ENCODE measurements around the gene RNF223.

The RNF223 gene

DNA sequence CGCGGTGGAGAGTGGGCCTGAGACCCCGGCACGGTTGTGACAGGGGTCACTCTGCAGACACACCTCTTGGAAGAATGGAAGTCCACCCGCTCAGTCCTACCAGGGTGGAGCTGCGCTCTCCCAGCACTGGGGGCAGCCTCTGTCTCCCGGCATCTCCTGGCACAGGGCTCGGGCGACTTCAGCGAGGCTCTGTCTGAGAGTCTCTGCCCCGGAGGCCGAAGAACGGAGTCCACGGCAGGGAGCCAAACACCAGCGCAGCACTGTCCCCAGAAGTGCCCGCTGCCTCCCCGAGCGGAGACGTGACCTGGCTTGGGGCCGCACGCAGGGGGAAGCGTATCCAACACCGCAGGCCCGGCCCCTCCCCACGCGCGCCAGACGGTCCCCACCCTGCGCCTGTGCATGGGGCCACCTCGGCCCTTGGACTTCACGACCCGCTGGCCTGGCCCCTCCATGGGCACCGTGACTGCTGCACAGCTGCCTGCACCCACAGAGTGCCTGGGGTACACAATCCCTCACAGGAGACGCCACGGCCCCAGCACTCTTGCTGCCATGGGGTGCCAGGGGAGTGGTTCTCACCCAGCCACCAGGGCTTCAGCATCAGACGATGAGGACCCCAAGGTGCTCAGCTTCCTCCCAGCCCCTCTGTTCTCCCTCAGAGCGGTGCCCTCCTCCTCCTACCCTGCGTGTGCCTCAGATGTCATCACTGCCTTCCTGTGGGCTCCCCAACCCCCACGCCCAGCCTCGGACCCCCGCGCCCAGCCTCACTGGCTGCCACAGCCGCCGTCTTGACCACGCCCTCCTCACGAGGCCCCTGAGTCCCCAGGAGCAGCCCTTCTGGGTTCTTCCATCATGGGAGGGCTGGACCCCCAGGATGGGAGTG, 14.9 kb upstream of the RNF223 start:
- H3K4me3 ChIP-seq (ENCODE audit: low read depth, low read length): no peak overlapping the region
- ChIA-PET CTCF (interaction anchor here (0.6 kb wide), 1 partner anchor 8 kb away, joined by 3 read pairs; no protein-coding TSS in a partner anchor), POLR2A (no interaction called here)
- TF ChIP-seq, protein P1, sequence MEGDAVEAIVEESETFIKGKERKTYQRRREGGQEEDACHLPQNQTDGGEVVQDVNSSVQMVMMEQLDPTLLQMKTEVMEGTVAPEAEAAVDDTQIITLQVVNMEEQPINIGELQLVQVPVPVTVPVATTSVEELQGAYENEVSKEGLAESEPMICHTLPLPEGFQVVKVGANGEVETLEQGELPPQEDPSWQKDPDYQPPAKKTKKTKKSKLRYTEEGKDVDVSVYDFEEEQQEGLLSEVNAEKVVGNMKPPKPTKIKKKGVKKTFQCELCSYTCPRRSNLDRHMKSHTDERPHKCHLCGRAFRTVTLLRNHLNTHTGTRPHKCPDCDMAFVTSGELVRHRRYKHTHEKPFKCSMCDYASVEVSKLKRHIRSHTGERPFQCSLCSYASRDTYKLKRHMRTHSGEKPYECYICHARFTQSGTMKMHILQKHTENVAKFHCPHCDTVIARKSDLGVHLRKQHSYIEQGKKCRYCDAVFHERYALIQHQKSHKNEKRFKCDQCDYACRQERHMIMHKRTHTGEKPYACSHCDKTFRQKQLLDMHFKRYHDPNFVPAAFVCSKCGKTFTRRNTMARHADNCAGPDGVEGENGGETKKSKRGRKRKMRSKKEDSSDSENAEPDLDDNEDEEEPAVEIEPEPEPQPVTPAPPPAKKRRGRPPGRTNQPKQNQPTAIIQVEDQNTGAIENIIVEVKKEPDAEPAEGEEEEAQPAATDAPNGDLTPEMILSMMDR (IDR thresholded peaks at IDR 0.05; ENCODE audit: insufficient read depth, low read length, missing control alignments): no peak
- DNase-seq (ENCODE audit: low read depth, low spot score): no peak

DNA sequence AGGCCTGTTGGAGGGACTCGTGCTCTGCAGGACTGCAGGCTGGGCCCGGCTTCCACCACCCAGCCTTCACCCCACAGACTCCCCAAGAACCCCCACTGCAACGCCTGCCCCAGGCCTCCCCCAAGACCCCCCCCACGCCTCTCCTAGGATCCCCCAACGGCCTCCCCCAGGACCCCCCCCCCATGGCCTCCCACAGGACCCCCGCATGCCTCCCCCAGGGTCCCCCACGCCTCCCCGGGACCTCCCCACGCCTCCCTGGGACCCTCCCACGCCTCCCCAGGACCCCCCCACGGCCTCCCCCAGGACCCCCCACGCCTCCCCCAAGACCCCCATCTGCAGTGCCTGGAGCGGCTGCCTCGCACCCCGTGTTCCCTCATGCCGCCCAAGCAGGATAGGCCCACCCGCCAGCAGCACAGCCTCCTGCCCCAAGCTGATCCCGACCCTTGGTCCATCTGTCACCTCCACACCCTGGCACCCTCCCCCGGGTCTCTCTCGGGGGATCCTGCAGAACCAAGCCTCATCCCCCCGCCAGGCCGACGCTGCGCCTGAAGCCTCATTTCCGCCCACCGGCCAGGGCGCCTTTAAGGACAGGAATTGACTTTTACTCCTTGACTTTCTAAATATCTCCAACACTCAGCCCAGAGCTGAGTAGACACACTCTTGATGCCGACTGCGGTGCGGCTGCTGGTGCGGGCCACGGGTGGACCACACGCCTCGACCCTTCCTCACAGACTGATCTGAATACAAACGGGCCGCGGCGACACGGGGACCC, 14.1 kb upstream of the RNF223 start:
- TF ChIP-seq, protein P1 (IDR thresholded peaks at IDR 0.05; ENCODE audit: insufficient read depth, low read length, missing control alignments): no peak
- DNase-seq (ENCODE audit: low read depth, low spot score): no peak
- H3K4me3 ChIP-seq (ENCODE audit: low read depth, low read length): no peak overlapping the region
- POLR2A ChIA-PET: no interaction called here
- CTCF ChIA-PET: interaction anchor here (0.6 kb wide), 1 partner anchor 9 kb away, joined by 3 read pairs; no protein-coding TSS in a partner anchor

DNA sequence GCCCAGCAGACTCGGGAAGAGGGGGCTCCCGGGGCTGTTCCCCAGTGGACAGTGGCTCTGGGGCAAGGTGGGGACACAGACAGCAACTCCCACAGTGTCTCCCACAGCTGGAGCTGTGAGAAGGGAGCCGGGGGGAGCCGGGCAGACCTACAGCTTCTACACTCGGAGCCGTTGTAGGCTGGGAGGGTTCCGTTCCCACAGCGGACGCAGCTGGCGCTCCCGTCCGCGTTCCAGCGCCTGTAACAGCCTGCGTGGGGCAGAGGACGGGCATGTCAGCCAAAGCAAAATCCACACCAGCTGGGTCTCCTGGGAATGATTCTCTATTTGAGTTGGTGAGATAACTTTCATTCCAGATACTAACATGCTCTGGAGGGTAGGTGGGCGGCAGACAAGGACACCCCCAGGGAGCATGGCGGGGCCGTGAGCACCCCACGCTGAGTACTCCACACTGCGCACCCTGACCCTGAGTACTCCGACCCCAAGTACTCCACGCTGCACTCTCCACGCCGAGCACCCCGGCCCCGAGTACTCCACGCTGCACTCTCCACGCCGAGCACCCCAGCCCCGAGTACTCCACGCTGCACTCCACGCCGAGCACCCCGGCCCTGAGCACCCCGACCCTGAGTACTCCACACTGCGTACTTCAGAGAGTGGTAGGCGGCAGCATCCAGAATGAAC, 13.4 kb upstream of the RNF223 start:
- no peak for DNase-seq (ENCODE audit: low read depth, low spot score)
- POLR2A ChIA-PET: no interaction called here

DNA sequence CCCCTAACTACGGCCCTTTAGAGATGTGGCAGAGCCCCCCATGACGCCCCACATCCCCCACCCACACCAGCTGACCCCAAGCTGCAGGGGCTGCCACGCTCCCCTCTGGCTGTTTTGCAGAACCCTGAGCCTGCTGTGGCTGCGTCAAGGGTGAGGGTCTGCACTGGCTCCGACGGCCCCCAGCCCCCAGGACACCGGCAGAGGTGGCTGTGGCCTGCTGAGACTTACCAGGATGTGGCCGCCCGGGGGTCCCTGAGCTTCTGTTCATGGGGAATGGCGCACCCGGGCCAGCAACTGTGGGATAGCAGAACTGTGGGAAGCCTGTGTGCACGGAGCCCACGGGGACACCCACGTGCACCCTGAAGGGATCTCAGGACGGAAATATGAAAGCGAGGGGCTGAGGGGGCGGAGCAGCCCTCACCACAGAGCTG, 12.8 kb upstream of the RNF223 start:
- CTCF ChIA-PET: interaction anchor here (1.3 kb wide), 1 partner anchor 68 kb away, joined by 3 read pairs; no protein-coding TSS in a partner anchor
- no peak overlapping the region for H3K4me3 ChIP-seq (ENCODE audit: low read depth, low read length)
- POLR2A ChIA-PET: no interaction called here
- TF ChIP-seq, protein P1 (IDR thresholded peaks at IDR 0.05; ENCODE audit: insufficient read depth, low read length, missing control alignments): no peak
- DNase-seq (ENCODE audit: low read depth, low spot score): no peak

More for the DNA sequence above, 13.4 kb upstream of the RNF223 start:
- CTCF ChIA-PET: interaction anchor here (1.3 kb wide), 1 partner anchor 68 kb away, joined by 3 read pairs; no protein-coding TSS in a partner anchor
- no peak overlapping the region for H3K4me3 ChIP-seq (ENCODE audit: low read depth, low read length)
- TF ChIP-seq, protein P1 (IDR thresholded peaks at IDR 0.05; ENCODE audit: insufficient read depth, low read length, missing control alignments): no peak

DNA sequence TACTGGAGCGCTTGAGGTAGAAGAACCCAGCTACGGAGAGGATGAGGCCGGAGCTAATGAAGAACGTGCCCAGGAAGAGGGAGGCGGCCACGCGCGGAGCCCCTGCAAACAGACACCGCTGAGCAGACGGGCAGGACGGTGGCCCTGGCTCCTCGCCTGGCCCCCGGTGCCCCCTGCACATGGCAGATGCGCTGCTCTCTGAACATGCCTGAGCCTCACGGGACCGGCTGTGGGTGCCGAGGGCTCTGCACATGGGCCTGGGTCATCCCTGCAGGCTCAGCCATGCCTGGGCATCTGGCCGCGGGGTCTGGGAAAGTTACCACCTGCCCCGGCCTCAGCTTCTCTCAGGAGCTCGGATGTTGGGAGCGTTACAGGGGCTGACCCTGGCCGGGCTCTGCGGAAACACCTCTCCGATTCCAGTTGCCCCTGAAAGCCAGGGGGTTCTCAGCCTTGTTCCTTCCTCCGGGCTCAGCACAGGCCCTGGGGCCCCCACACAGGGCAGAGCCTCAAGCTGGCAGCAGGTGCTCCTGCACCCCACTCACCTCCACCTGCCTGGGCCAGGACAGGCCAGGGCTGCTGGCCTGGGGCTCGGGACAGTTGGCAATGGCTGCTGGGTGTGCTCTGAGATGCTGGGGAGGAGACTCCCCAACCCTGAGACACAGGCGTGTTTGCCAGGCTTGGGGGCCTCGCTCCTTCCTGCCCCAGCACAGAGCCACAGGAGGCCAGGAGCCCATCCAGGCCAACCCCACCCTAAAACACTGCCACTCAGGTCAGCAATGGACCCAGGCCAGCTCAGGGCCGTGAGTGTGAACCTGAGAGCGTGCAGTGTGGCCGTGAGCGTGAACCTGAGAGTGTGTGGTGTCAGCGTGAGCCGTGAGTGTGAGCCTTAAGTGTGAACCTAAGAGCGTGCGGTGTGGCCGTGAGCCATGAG, 12.1 kb upstream of the RNF223 start:
- H3K4me3 ChIP-seq (ENCODE audit: low read depth, low read length): no peak overlapping the region
- ChIA-PET POLR2A (no interaction called here), CTCF (interaction anchor here (1.3 kb wide), 1 partner anchor 67 kb away, joined by 3 read pairs; no protein-coding TSS in a partner anchor)
- TF ChIP-seq, protein P1 (IDR thresholded peaks at IDR 0.05; ENCODE audit: insufficient read depth, low read length, missing control alignments): no peak
- no peak for DNase-seq (ENCODE audit: low read depth, low spot score)
